Astrocyte (in vitro differentiated cells and primary cell): ENCODE measurements around the gene BPI. TPM values are rescaled to one million over a fixed set of nuclear protein-coding genes. Genes with fewer than 3 reads are reported as not detected.

Experiments
- DNase-seq: peaks from one replicate; pipeline ENCODE4 v3.0.0-alpha.2; 2010; ENCODE audit warnings: low read depth
- FAIRE-seq: peaks from 2 replicates; lab custom pipeline; 2011; peaks lifted over from hg19 to GRCh38; lab: Jason Lieb, UNC
- H2AFZ ChIP-seq: 2 replicates; pipeline ENCODE4 v1.6.0; 2012; ENCODE audit warnings: low read depth, low read length, inconsistent platforms
- H3K27ac ChIP-seq: 2 replicates; pipeline ENCODE4 v1.5.1; 2011; ENCODE audit warnings: low read depth, low read length, inconsistent platforms
- H3K27me3 ChIP-seq: 2 replicates; pipeline ENCODE4 v1.6.0; 2011; ENCODE audit warnings: low read length, inconsistent platforms; ENCODE audit not compliant: insufficient read depth
- H3K36me3 ChIP-seq: 2 replicates; pipeline ENCODE4 v1.5.1; 2011; ENCODE audit warnings: low read length, inconsistent platforms; ENCODE audit not compliant: insufficient read depth
- H3K4me1 ChIP-seq: 2 replicates; pipeline ENCODE4 v1.5.1; 2011; ENCODE audit warnings: low read length, inconsistent platforms; ENCODE audit not compliant: insufficient read depth
- H3K4me2 ChIP-seq: 2 replicates; pipeline ENCODE4 v1.6.0; 2012; ENCODE audit warnings: low read length, inconsistent platforms
- H3K4me3 ChIP-seq: 2 replicates; pipeline ENCODE4 v1.5.1; 2011; ENCODE audit warnings: low read depth, mild to moderate bottlenecking, low read length, inconsistent platforms; ENCODE audit not compliant: insufficient read depth
- H3K79me2 ChIP-seq: 2 replicates; pipeline ENCODE4 v1.6.0; 2012; ENCODE audit warnings: mild to moderate bottlenecking, low read length, inconsistent platforms; ENCODE audit not compliant: insufficient read depth
- H3K9ac ChIP-seq: 2 replicates; pipeline ENCODE4 v1.6.0; 2012; ENCODE audit warnings: mild to moderate bottlenecking, low read length, inconsistent platforms
- H3K9me3 ChIP-seq: 2 replicates; pipeline ENCODE4 v1.5.1; 2012; ENCODE audit warnings: low read depth, mild to moderate bottlenecking, low read length, inconsistent platforms; ENCODE audit not compliant: insufficient read depth
- H4K20me1 ChIP-seq: 2 replicates; pipeline ENCODE4 v1.6.0; 2012; ENCODE audit warnings: low read length, inconsistent platforms; ENCODE audit not compliant: insufficient read depth
- H3K27ac Mint-ChIP-seq: one replicate; pipeline ENCODE4 v1.8.0; 2021; ENCODE audit warnings: mild to moderate bottlenecking, mixed read lengths; ENCODE audit not compliant: unreplicated experiment
- H3K27me3 Mint-ChIP-seq: one replicate; pipeline ENCODE4 v1.8.0; 2021; ENCODE audit warnings: low read depth, mixed read lengths; ENCODE audit not compliant: unreplicated experiment
- H3K36me3 Mint-ChIP-seq: one replicate; pipeline ENCODE4 v1.8.0; 2021; ENCODE audit warnings: low read depth, mixed read lengths; ENCODE audit not compliant: unreplicated experiment
- H3K4me1 Mint-ChIP-seq: one replicate; pipeline ENCODE4 v1.8.0; 2021; ENCODE audit warnings: low read depth, mixed read lengths; ENCODE audit not compliant: unreplicated experiment
- H3K4me3 Mint-ChIP-seq: one replicate; pipeline ENCODE4 v1.8.0; 2021; ENCODE audit warnings: mild to moderate bottlenecking, moderate library complexity, mixed read lengths; ENCODE audit not compliant: unreplicated experiment
- H3K9me3 Mint-ChIP-seq: one replicate; pipeline ENCODE4 v1.8.0; 2021; ENCODE audit warnings: mild to moderate bottlenecking, mixed read lengths; ENCODE audit not compliant: unreplicated experiment
- CTCF ChIP-seq: IDR thresholded peaks from 2 replicates; pipeline ENCODE4 v1.5.1; 2011; ENCODE audit warnings: low read depth, mild to moderate bottlenecking, inconsistent platforms, low read length, moderate library complexity; ENCODE audit not compliant: insufficient read depth
- EZH2 ChIP-seq: IDR thresholded peaks from 2 replicates; pipeline ENCODE4 v1.6.1; 2012; ENCODE audit warnings: mild to moderate bottlenecking, low read length, inconsistent platforms; ENCODE audit not compliant: insufficient read depth
- total RNA-seq: library from RNA; stranded (reverse); gene quantifications from 2 replicates; pipeline ENCODE4 v1.2.1, GENCODE V29; 2021

Gene BPI
- total RNA-seq, 1 donor from 2014 or later = not detected

DNA sequence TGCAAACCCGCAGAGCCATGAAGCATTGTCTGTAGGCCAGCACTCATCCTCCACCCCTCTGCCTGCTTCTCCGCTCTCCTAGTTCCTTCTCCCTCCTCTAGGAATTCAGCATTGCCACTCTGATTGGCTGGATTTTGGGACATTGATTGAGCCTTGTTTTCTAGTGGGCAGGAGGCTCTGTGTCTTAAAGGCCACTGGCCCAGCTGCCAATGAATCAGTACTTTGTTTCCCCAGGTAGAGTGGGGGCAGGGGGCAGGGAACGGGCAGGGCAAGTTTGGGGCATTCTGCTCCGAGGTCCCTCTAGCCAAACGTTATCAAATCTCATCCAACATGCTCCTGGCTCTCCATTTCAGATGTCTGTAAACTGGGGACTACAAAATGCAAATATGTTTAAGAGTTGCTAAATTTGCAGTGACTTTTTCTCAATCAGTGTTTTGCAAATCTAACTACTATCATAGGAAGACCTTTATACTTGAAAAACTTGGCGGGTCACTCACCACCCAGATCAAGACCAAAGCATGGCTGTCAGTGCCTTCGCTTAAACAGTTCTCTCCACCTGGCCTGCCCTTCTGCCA lies 10.4 kb upstream of the BPI start:
- no peak overlapping the region for H2AFZ ChIP-seq
- DNase-seq = peak; percentile 25
- no peaks in the 10 kb centered on the region for H3K27me3 ChIP-seq
- Mint-ChIP-seq H3K9me3 (peaks cover 9% of the 10 kb centered on the region), H3K27me3 (peaks cover 22% of the 10 kb centered on the region), H3K27ac (no peak overlapping the region), H3K4me1 (no peaks in the 10 kb centered on the region), H3K36me3 (no peaks in the 10 kb centered on the region), H3K4me3 (no peak overlapping the region)
- TF ChIP-seq EZH2 = no peak
- TF ChIP-seq CTCF = no peak
- no peak overlapping the region for H3K4me2 ChIP-seq
- no peak overlapping the region for H3K4me3 ChIP-seq
- H3K9me3 ChIP-seq = no peaks in the 10 kb centered on the region
- no peak overlapping the region for H3K9ac ChIP-seq
- no peaks in the 10 kb centered on the region for H3K36me3 ChIP-seq
- no peaks in the 10 kb centered on the region for H4K20me1 ChIP-seq
- peaks cover 7% of the 10 kb centered on the region for H3K4me1 ChIP-seq
- H3K27ac ChIP-seq = no peak overlapping the region
- FAIRE-seq = no peak
- H3K79me2 ChIP-seq = no peaks in the 10 kb centered on the region

- H3K79me2 ChIP-seq = no peaks in the 10 kb centered on the region
- no peak overlapping the region for H3K27ac ChIP-seq
- no peaks in the 10 kb centered on the region for H3K27me3 ChIP-seq
- no peaks in the 10 kb centered on the region for H4K20me1 ChIP-seq
- TF ChIP-seq CTCF (no peak), EZH2 (no peak)
- H3K4me3 ChIP-seq = no peak overlapping the region
- Mint-ChIP-seq H3K27me3 (peaks cover 25% of the 10 kb centered on the region), H3K27ac (no peak overlapping the region), H3K36me3 (no peaks in the 10 kb centered on the region), H3K4me1 (no peaks in the 10 kb centered on the region), H3K4me3 (no peak overlapping the region), H3K9me3 (peaks cover 9% of the 10 kb centered on the region)
- H3K4me2 ChIP-seq = no peak overlapping the region
- no peaks in the 10 kb centered on the region for H3K9me3 ChIP-seq
- FAIRE-seq (no peak), DNase-seq (no peak)
- H3K36me3 ChIP-seq = no peaks in the 10 kb centered on the region
- H3K9ac ChIP-seq = no peak overlapping the region
- peaks cover 11% of the 10 kb centered on the region for H3K4me1 ChIP-seq
- no peak overlapping the region for H2AFZ ChIP-seq
Observed at GRCh38 chr20:38294076-38294591, 9.8 kb upstream of the BPI start.

DNA sequence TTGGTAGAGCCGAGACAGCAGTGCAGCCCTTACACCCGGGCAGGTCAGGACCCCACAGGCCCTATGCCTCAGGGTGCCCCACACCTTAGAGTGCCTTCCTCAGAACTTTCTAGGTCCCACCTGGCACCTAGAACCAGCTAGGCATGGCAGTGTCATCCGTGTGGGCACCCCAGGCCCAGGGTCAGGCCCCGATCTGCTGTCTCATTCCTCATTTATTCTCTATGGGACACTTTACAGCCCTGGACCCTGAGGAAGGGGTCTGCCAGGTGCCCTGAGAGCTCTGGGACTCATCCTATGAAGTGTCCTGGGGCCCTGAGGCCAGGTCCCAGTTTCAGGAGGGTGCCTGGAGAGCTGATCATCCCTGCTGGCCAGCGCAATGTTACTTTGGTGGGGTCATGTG lies 8.1 kb upstream of the BPI start:
- no peaks in the 10 kb centered on the region for H4K20me1 ChIP-seq
- Mint-ChIP-seq H3K4me3 (no peak overlapping the region), H3K9me3 (peaks cover 3% of the 10 kb centered on the region), H3K36me3 (no peaks in the 10 kb centered on the region), H3K4me1 (no peaks in the 10 kb centered on the region), H3K27me3 (peaks cover 31% of the 10 kb centered on the region), H3K27ac (no peak overlapping the region)
- H3K4me1 ChIP-seq = peaks cover 11% of the 10 kb centered on the region
- H3K27ac ChIP-seq = no peak overlapping the region
- no peak for FAIRE-seq
- H3K79me2 ChIP-seq = no peaks in the 10 kb centered on the region
- H3K4me3 ChIP-seq = no peak overlapping the region
- H3K4me2 ChIP-seq = no peak overlapping the region
- no peaks in the 10 kb centered on the region for H3K36me3 ChIP-seq
- DNase-seq = no peak
- no peaks in the 10 kb centered on the region for H3K9me3 ChIP-seq
- no peak overlapping the region for H3K9ac ChIP-seq
- no peak for TF ChIP-seq CTCF
- no peaks in the 10 kb centered on the region for H3K27me3 ChIP-seq
- no peak overlapping the region for H2AFZ ChIP-seq
